MM.1S (cell line): ENCODE measurements around the gene SSR2.

Source experiments
- DNase-seq: peaks from one replicate; pipeline ENCODE4 v3.0.0-alpha.2; 2015
- H2AFZ ChIP-seq: fragments of 300-600 bp; sonication (generic); 2 replicates; pipeline ENCODE4 v1.6.0; 2016; ENCODE audit warnings: antibody characterized with exemption, low read length
- H3F3A ChIP-seq: fragments of 300-600 bp; sonication (generic); 2 replicates; pipeline ENCODE4 v1.6.1; 2016; ENCODE audit warnings: mild to moderate bottlenecking, antibody characterized with exemption, low read length, moderate library complexity, mixed read lengths; ENCODE audit not compliant: insufficient read depth
- H3K27ac ChIP-seq: fragments of 300-600 bp; sonication (generic); 2 replicates; pipeline ENCODE4 v1.5.1; 2016; ENCODE audit warnings: mild to moderate bottlenecking, low read length
- H3K27me3 ChIP-seq: fragments of 300-600 bp; sonication (generic); replicated peaks from 2 replicates; pipeline ENCODE4 v1.6.0; 2016; ENCODE audit warnings: low read length; ENCODE audit not compliant: insufficient read depth
- H3K36me3 ChIP-seq: fragments of 300-600 bp; sonication (generic); replicated peaks from 2 replicates; pipeline ENCODE4 v1.6.1; 2016; ENCODE audit warnings: mild to moderate bottlenecking, low read length, mixed read lengths; ENCODE audit not compliant: insufficient read depth
- H3K4me1 ChIP-seq: fragments of 300-600 bp; sonication (generic); 2 replicates; pipeline ENCODE4 v1.6.1; 2016; ENCODE audit warnings: low read length, mixed read lengths
- H3K4me2 ChIP-seq: fragments of 300-600 bp; sonication (generic); 2 replicates; pipeline ENCODE4 v1.6.0; 2016; ENCODE audit warnings: low read depth, low read length
- H3K4me3 ChIP-seq: fragments of 300-600 bp; sonication (generic); 2 replicates; pipeline ENCODE4 v1.5.1; 2016; ENCODE audit warnings: low read length, mixed read lengths
- H3K79me2 ChIP-seq: fragments of 300-600 bp; sonication (generic); 2 replicates; pipeline ENCODE4 v1.6.1; 2016; ENCODE audit warnings: mixed run types, low read length, mixed read lengths
- H3K9ac ChIP-seq: fragments of 300-600 bp; sonication (generic); 2 replicates; pipeline ENCODE4 v1.6.1; 2016; ENCODE audit warnings: low read length, mixed read lengths
- H3K9me2 ChIP-seq: fragments of 300-600 bp; sonication (generic); replicated peaks from 2 replicates; pipeline ENCODE4 v1.6.1; 2016; ENCODE audit warnings: mild to moderate bottlenecking, low read length, mixed read lengths; ENCODE audit not compliant: insufficient read depth
- H3K9me3 ChIP-seq: fragments of 300-600 bp; sonication (generic); replicated peaks from 2 replicates; pipeline ENCODE4 v1.6.1; 2016; ENCODE audit warnings: mild to moderate bottlenecking, low read length, mixed read lengths; ENCODE audit not compliant: insufficient read depth
- H4K20me1 ChIP-seq: fragments of 300-600 bp; sonication (generic); 2 replicates; pipeline ENCODE4 v1.6.1; 2016; ENCODE audit warnings: mild to moderate bottlenecking, low read length, moderate library complexity, mixed read lengths; ENCODE audit not compliant: insufficient read depth
- EZH2 ChIP-seq: fragments of 300-600 bp; sonication (generic); optimal IDR thresholded peaks from 2 replicates; pipeline ENCODE3; 2017; ENCODE audit warnings: low read depth, mild to moderate bottlenecking, antibody characterized with exemption, low read length, mixed read lengths
- EZH2phosphoT487 ChIP-seq: fragments of 300-600 bp; sonication (generic); IDR thresholded peaks from 2 replicates; pipeline ENCODE4 v1.6.1; 2018; ENCODE audit warnings: antibody characterized with exemption, low read length
- TF ChIP-seq, protein P1 (sequence below): fragments of 300-600 bp; sonication (generic); IDR thresholded peaks from 2 replicates; pipeline ENCODE4 v1.5.1; 2016; ENCODE audit warnings: antibody characterized with exemption, low read length, mixed read lengths

Gene SSR2

DNA sequence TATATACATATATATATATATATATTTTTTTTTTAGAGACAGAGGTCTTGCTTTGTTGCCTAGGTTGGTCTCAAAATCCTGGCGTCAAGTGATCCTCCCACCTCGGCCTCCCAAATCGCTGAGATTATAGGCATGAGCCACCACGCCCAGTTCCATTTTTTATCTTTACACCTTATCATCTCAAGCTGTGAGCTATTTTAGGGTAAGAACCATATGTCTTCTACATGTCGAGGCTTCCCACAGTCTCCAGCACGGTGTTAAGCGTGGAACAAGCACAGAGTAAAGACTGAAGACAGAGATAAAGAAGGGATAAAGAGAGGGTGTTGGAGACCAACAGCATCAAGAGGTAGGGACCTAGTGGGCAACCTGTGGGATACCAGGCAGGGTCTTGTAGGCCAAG lies 56.6 kb downstream of the SSR2 start:
- no peak for TF ChIP-seq EZH2phosphoT487
- no peak for TF ChIP-seq EZH2
- TF ChIP-seq, protein P1, sequence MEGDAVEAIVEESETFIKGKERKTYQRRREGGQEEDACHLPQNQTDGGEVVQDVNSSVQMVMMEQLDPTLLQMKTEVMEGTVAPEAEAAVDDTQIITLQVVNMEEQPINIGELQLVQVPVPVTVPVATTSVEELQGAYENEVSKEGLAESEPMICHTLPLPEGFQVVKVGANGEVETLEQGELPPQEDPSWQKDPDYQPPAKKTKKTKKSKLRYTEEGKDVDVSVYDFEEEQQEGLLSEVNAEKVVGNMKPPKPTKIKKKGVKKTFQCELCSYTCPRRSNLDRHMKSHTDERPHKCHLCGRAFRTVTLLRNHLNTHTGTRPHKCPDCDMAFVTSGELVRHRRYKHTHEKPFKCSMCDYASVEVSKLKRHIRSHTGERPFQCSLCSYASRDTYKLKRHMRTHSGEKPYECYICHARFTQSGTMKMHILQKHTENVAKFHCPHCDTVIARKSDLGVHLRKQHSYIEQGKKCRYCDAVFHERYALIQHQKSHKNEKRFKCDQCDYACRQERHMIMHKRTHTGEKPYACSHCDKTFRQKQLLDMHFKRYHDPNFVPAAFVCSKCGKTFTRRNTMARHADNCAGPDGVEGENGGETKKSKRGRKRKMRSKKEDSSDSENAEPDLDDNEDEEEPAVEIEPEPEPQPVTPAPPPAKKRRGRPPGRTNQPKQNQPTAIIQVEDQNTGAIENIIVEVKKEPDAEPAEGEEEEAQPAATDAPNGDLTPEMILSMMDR, result no peak
- H3K9ac ChIP-seq, result no peak overlapping the region
- no peaks in the 10 kb centered on the region for H3K9me3 ChIP-seq
- H3K27me3 ChIP-seq, result no peaks in the 10 kb centered on the region
- peaks cover 8% of the 10 kb centered on the region; the same call in 1 of the 2 replicates for H3F3A ChIP-seq
- peaks cover 38% of the 10 kb centered on the region for H3K4me1 ChIP-seq
- no peak overlapping the region for H3K4me2 ChIP-seq
- no peaks in the 10 kb centered on the region for H3K9me2 ChIP-seq
- H3K27ac ChIP-seq, result no peak overlapping the region
- no peak overlapping the region for H2AFZ ChIP-seq
- H3K36me3 ChIP-seq, result peaks cover 55% of the 10 kb centered on the region
- DNase-seq, result no peak
- peaks cover 20% of the 10 kb centered on the region; the same call in 1 of the 2 replicates for H4K20me1 ChIP-seq
- H3K4me3 ChIP-seq, result no peak overlapping the region
- H3K79me2 ChIP-seq, result peaks cover 96% of the 10 kb centered on the region

DNA sequence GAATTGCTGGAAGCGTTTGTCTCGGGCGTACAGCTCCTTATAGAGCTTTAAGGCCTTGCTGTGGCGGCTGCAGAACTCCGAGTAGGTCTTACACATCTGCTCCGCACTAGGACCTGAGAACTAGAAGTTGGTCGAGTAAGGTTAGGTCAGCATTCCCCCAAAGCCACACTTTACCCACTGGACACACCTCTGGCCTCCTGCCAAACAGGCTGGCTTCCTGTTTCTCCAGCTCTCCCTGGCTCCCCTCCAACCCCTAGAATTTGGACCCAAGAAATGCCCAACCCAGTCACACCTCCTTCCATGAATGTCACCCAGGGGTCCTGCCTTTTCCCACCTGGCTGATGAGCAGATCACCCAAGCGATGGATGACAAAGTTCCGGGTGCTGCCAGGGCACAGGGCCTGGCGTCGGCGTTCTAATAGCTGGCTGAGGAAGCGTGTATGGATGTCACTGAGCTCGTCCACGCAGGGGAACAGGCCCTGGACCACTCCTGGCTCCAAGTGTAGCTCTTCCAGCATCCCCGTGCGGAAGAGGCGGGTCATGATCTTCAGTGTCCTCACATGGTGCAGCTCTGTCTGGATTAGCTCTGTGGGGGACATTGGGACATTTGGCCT lies 58.0 kb downstream of the SSR2 start:
- H3K27me3 ChIP-seq, result no peaks in the 10 kb centered on the region
- H3K4me1 ChIP-seq, result peaks cover 24% of the 10 kb centered on the region; the same call in 1 of the 2 replicates
- H2AFZ ChIP-seq, result no peak overlapping the region
- DNase-seq, result no peak
- H3F3A ChIP-seq, result peaks cover 9% of the 10 kb centered on the region
- no peak overlapping the region for H3K4me3 ChIP-seq
- H3K27ac ChIP-seq, result no peak overlapping the region
- H3K9me2 ChIP-seq, result no peaks in the 10 kb centered on the region
- no peaks in the 10 kb centered on the region for H3K9me3 ChIP-seq
- TF ChIP-seq, protein P1, result no peak
- TF ChIP-seq EZH2 (no peak), EZH2phosphoT487 (no peak)
- H3K9ac ChIP-seq, result no peak overlapping the region
- peaks cover 94% of the 10 kb centered on the region for H3K79me2 ChIP-seq
- H4K20me1 ChIP-seq, result peaks cover 14% of the 10 kb centered on the region; the same call in 1 of the 2 replicates
- no peak overlapping the region for H3K4me2 ChIP-seq
- H3K36me3 ChIP-seq, result peaks cover 45% of the 10 kb centered on the region

DNA sequence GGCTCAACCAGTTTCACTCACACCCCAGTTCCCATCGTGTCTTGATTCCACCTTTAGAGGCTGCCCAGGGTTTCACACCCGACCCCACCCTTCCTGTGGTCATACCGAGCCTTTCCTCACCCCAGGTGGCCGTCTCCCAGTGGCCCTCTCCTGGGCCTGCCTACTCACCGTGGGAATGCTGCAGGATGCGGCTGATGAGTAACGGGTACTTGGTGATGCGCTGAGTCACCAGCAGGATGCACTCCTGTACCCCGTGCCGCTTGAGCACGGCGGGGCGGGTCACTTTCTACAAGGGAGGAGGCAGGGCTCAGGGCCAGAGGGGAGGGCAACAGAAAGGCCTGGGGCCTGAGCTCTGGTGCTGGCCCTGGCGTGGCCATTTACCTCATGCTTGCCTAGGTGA lies 58.8 kb downstream of the SSR2 start:
- TF ChIP-seq, protein P1, result no peak
- no peak for TF ChIP-seq EZH2phosphoT487
- TF ChIP-seq EZH2, result no peak
- H3K27ac ChIP-seq, result no peak overlapping the region
- H3K9ac ChIP-seq, result no peak overlapping the region
- no peak overlapping the region for H2AFZ ChIP-seq
- 0 out of 2 replicates have a peak, but pooled peaks cover 21% of the 10 kb centered on the region for H3K4me1 ChIP-seq
- DNase-seq, result no peak
- no peak overlapping the region for H3K4me3 ChIP-seq
- H4K20me1 ChIP-seq, result peaks cover 7% of the 10 kb centered on the region; the same call in 1 of the 2 replicates
- peaks cover 94% of the 10 kb centered on the region for H3K79me2 ChIP-seq
- no peaks in the 10 kb centered on the region for H3K9me2 ChIP-seq
- no peaks in the 10 kb centered on the region for H3K27me3 ChIP-seq
- no peaks in the 10 kb centered on the region for H3K9me3 ChIP-seq
- H3K4me2 ChIP-seq, result no peak overlapping the region
- peaks cover 16% of the 10 kb centered on the region for H3F3A ChIP-seq
- peaks cover 47% of the 10 kb centered on the region for H3K36me3 ChIP-seq
